OCI-M2 (cell line): Measurements from ENCODE around the gene CEACAM6.

Source experiments
- DNase-seq: peaks from one replicate; lab custom pipeline; 2025; ENCODE audit not compliant: unreplicated experiment; lab: John Stamatoyannopoulos, UW

Gene CEACAM6

GRCh38 chr19:41795031-41795461 is 39.7 kb downstream of the CEACAM6 start:
- peak; percentile 3 for DNase-seq

- no peak for DNase-seq
Measured at GRCh38 chr19:41796362-41796761, 41.0 kb downstream of the CEACAM6 start, which contains the start of gene CEACAM3. Gene CEACAM3 (plus strand): TSS chr19:41796587. CDS start chr19:41796678, 91 bp downstream.

- no peak for DNase-seq
Measured at GRCh38 chr19:41796901-41797300, 41.6 kb downstream of the CEACAM6 start.

GRCh38 chr19:41799444-41800000 is 44.2 kb downstream of the CEACAM6 start:
- DNase-seq = no peak

GRCh38 chr19:41801031-41801430 is 45.7 kb downstream of the CEACAM6 start:
- DNase-seq = no peak

- no peak for DNase-seq
Measured at GRCh38 chr19:41801792-41802211, 46.5 kb downstream of the CEACAM6 start.

- DNase-seq = no peak
Measured at GRCh38 chr19:41802770-41803169, 47.4 kb downstream of the CEACAM6 start.

GRCh38 chr19:41804336-41804735 is 49.0 kb downstream of the CEACAM6 start:
- no peak for DNase-seq

GRCh38 chr19:41807176-41807575 is 51.8 kb downstream of the CEACAM6 start:
- no peak for DNase-seq

- no peak for DNase-seq
Measured at GRCh38 chr19:41808663-41809566, 53.6 kb downstream of the CEACAM6 start.

GRCh38 chr19:41810301-41810700 is 55.0 kb downstream of the CEACAM6 start:
- DNase-seq = no peak

- no peak for DNase-seq
Measured at GRCh38 chr19:41811036-41811435, 55.7 kb downstream of the CEACAM6 start.

- DNase-seq = no peak
Measured at GRCh38 chr19:41811981-41812380, 56.7 kb downstream of the CEACAM6 start.

- no peak for DNase-seq
Measured at GRCh38 chr19:41813911-41814310, 58.6 kb downstream of the CEACAM6 start.

GRCh38 chr19:41815301-41815700 is 60.0 kb downstream of the CEACAM6 start:
- DNase-seq = no peak

GRCh38 chr19:41816761-41817160 is 61.4 kb downstream of the CEACAM6 start:
- no peak for DNase-seq

GRCh38 chr19:41821003-41821735 is 65.8 kb downstream of the CEACAM6 start:
- DNase-seq = no peak
